Activated naive CD8-positive, alpha-beta T cell treated with anti-CD3 and anti-CD28 coated beads, Interleukin-2, amount 10 ng/mL, durations not matched to agents 7 days and 5 days (primary cell): ENCODE measurements around the gene PLIN1. TPM values are rescaled to one million over a fixed set of nuclear protein-coding genes. Genes with fewer than 3 reads are reported as not detected.

Source experiments
- ATAC-seq: fragments of 150-1000 bp; cut with Tn5 transposase; one replicate; pipeline ENCODE4 v1.10.0; 2021; ENCODE audit warnings: low read depth, moderate library complexity
- POLR2A ChIA-PET: fragments of 350-600 bp; sonication (Branson Sonifier 250); formaldehyde crosslinking; loops from one replicate; lab custom pipeline; 2021; ENCODE audit warnings: antibody characterized with exemption; lab: Charles Lee
- DNase-seq: peaks from one replicate; pipeline ENCODE4 v3.0.0; 2021
- H3K27ac Mint-ChIP-seq: one replicate; pipeline ENCODE4 v1.8.0; 2022; ENCODE audit warnings: mild to moderate bottlenecking, mixed read lengths
- H3K27me3 Mint-ChIP-seq: one replicate; pipeline ENCODE4 v1.8.0; 2022; ENCODE audit warnings: mild to moderate bottlenecking, moderate library complexity, mixed read lengths
- H3K36me3 Mint-ChIP-seq: one replicate; pipeline ENCODE4 v1.8.0; 2021; ENCODE audit warnings: mild to moderate bottlenecking, mixed read lengths
- H3K4me1 Mint-ChIP-seq: one replicate; pipeline ENCODE4 v1.8.0; 2021; ENCODE audit warnings: mixed read lengths
- H3K4me3 Mint-ChIP-seq: one replicate; pipeline ENCODE4 v1.8.0; 2022; ENCODE audit warnings: mild to moderate bottlenecking, moderate library complexity, mixed read lengths
- H3K9me3 Mint-ChIP-seq: one replicate; pipeline ENCODE4 v1.8.0; 2021; ENCODE audit warnings: mixed read lengths
- total RNA-seq, 2 experiments: library from RNA; stranded (reverse); gene quantifications; one replicate each; pipeline ENCODE4 v1.2.3, GENCODE V29; 2021

The PLIN1 gene
- total RNA-seq, 2 experiments from 2014 or later: 0.61 to 0.79 TPM

DNA sequence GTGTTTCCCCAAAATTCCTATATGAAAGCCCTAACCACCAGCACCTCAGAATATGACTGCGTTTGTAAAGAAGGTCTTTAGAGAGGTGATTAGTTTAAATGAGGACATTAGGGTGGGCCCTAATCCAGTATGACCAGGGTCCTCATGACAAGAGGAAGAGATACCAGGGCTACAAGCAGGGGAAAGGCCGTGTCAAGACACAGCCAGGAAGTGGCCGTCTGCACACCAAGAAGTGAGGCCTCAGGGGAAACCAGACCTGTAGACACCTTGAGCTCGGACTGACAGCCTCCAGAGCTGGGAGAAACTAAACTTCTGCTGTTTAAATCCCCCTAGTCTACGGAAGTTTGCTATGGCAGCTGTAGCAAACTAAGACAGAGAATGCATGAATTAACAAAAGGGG is 38.1 kb downstream of the PLIN1 start:
- no peak overlapping the region for H3K27ac Mint-ChIP-seq
- no peaks in the 10 kb centered on the region for H3K36me3 Mint-ChIP-seq
- ATAC-seq: no peak
- H3K9me3 Mint-ChIP-seq: no peaks in the 10 kb centered on the region
- POLR2A ChIA-PET: no interaction called here
- DNase-seq: no peak
- peaks cover 5% of the 10 kb centered on the region for H3K4me1 Mint-ChIP-seq
- no peak overlapping the region for H3K4me3 Mint-ChIP-seq
- no peaks in the 10 kb centered on the region for H3K27me3 Mint-ChIP-seq

DNA sequence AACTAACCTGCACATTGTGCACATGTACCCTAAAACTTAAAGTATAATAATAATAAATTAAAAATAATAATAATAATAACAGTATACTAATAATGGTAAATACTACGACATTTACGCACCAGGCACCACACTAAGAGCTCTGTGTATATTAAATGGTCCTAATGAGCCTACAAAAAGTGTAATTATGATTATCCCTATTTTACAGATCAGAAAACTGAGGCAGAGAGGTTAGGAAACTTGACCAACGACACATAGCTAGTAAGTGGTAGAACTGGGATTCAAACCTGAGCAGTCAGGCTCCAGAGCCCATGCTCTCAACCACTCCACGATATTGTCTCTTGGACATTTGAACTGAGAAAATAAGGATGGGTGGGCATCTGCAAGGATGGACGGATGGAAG is 38.9 kb downstream of the PLIN1 start:
- H3K27ac Mint-ChIP-seq: no peak overlapping the region
- POLR2A ChIA-PET: no interaction called here
- peaks cover 2% of the 10 kb centered on the region for H3K9me3 Mint-ChIP-seq
- ATAC-seq: no peak
- no peaks in the 10 kb centered on the region for H3K27me3 Mint-ChIP-seq
- DNase-seq: no peak
- H3K36me3 Mint-ChIP-seq: peaks cover 2% of the 10 kb centered on the region
- H3K4me3 Mint-ChIP-seq: no peak overlapping the region
- peaks cover 5% of the 10 kb centered on the region for H3K4me1 Mint-ChIP-seq

DNA sequence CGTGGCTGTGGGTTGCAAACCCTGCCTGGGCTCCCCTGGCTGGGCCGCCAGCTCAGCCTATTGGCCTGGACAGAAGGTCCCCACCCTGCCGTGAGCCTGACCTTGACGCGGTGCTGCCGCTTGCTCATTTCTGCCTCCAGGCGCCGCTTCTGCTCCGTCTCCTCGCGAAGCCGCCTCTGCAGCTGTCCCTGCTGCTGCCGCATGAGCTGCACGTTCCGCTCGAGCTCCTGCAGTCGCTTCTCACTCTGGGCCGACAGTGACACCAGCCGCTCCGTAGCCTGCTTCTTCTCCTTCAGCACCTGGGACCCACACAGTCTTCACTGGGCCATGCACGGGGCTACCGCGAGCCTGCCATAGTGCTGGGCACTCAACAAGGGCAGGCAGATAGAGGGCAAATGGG is 45.6 kb downstream of the PLIN1 start:
- ATAC-seq (no peak), DNase-seq (no peak)
- H3K27ac Mint-ChIP-seq: no peak overlapping the region
- H3K4me1 Mint-ChIP-seq: no peaks in the 10 kb centered on the region
- H3K9me3 Mint-ChIP-seq: peaks cover 2% of the 10 kb centered on the region
- no peaks in the 10 kb centered on the region for H3K27me3 Mint-ChIP-seq
- no peak overlapping the region for H3K4me3 Mint-ChIP-seq
- POLR2A ChIA-PET: no interaction called here
- peaks cover 28% of the 10 kb centered on the region for H3K36me3 Mint-ChIP-seq

DNA sequence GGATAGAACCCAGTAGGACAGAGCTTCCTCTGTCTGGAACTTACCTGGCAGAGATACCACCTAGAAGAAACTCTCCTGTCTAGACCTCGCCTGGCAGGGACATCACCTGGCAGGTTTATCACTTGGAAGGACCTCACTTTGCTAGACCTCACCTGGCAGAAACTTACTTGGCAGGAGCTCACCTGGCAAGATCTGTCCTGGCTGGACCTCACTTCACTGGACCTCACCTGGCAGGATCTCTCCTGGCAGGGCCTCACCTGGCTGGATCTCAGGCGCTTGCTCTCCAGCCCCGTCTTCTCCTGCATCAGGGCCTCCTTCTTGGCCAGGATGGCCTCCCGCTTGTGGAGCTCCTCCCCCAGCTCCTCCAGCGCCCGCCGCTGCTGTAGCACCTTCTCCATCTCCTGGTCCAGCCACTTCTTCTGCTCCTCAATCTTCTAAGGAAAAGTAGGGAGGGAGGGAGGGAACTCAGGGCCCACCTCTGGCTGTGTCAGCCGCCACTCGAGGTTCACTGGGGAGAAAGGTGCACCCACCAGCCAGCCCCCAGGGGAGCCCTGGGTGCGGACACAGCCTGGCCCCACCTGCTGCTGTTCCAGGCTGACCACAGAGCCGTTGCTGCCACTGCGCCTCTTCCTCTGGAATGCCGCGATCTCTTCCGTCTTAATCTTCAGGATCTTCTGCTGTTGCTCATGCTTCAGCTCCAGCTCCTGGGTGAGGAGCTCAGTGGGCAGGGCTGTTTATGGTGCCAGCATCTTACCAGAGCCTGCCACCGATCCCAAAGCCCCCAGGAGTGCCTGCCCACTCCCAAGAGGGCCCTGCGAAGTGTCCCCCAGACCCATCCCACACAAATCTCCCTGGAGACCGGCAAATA is 46.4 kb downstream of the PLIN1 start:
- ATAC-seq (no peak), DNase-seq (no peak)
- Mint-ChIP-seq H3K9me3 (peaks cover 2% of the 10 kb centered on the region), H3K4me3 (no peak overlapping the region), H3K4me1 (no peaks in the 10 kb centered on the region), H3K27ac (no peak overlapping the region), H3K36me3 (peaks cover 30% of the 10 kb centered on the region), H3K27me3 (no peaks in the 10 kb centered on the region)
- POLR2A ChIA-PET: no interaction called here

DNA sequence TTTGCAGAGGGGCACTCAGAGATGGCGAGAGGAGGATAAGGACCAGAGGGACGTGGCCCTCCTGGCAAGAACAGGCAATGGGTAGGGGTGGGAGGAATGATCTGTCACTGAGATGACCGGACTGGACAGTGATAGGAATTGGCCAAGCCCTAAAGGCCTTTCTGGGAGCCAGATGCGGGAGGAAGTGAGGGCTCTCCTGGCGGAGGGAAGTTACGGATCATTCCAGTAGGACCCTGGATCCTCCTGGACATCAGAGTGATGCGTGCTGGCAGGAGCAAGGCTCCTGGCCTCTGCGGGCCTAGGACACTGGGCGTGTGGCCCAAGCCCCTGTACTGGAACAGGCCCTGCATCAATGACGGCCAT is 47.3 kb downstream of the PLIN1 start:
- Mint-ChIP-seq H3K4me3 (no peak overlapping the region), H3K9me3 (peaks cover 2% of the 10 kb centered on the region), H3K27ac (no peak overlapping the region), H3K4me1 (no peaks in the 10 kb centered on the region), H3K27me3 (no peaks in the 10 kb centered on the region), H3K36me3 (peaks cover 30% of the 10 kb centered on the region)
- POLR2A ChIA-PET: no interaction called here
- DNase-seq (no peak), ATAC-seq (no peak)

DNA sequence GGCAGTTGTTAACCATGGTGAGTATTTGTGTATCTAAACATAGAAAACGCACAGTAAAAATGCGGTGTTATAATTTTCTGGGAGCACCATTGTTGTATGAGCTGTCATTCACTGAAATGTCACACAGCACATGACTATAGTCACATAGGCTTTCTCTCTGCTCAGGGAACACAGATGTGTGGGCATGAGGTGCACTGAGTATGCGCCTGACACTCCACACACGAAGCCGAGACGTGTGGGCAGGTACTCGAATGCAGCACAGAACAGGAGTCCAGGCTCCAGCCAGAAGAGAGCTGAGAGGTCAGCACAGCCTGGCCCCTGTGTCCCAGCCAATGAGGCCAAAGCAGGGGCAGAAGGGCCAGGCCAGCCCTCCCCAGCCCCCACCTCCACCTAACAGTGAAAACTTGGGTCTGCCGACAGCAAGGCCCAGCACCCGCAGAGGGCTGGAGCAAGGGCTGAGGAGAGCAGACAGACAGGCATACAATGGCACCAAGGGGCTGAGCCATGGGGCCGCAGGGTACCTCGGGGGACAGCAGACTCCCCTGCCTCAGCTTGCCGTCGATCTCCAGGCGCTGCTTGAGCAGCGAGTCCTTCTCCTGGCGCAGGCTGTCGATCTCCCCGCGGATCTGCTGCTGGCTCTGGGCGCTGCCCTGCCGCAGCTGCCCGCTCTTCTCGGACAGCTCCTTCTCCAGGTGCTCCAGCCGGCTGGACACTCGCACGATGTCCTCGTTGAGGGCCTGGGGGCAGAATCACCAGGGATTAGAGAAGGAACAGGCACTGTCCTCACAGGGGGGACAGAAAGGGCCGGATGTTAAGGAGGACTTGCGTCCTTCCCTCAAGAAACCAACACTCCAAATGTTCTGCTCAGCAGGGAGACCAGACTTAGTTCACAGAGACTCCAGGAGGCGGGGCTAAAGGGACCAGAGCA is 47.9 kb downstream of the PLIN1 start:
- Mint-ChIP-seq H3K9me3 (peaks cover 2% of the 10 kb centered on the region), H3K36me3 (peaks cover 35% of the 10 kb centered on the region), H3K27ac (no peak overlapping the region), H3K27me3 (no peaks in the 10 kb centered on the region), H3K4me1 (no peaks in the 10 kb centered on the region), H3K4me3 (no peak overlapping the region)
- POLR2A ChIA-PET: no interaction called here
- DNase-seq (no peak), ATAC-seq (no peak)

DNA sequence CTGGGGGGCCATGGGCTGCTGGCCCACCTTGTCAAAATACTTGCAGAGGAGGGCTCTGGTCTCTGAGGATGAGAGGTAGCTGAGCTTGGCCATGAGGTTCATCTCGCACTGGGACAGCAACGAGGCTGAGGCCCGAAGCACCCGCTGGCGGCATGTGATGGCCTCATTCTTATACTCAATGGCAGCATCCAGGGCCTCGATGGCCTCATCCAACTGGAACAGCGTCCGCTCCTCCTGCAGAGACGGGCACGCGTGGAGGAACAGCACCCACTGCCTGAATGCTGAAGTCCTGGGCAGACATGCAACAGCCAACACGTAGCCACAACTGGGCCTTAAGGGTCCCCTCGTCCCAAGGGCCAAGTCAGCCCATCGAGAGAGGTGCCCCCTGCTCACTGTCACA is 48.9 kb downstream of the PLIN1 start:
- Mint-ChIP-seq H3K36me3 (peaks cover 36% of the 10 kb centered on the region), H3K27me3 (no peaks in the 10 kb centered on the region), H3K27ac (no peak overlapping the region), H3K4me3 (no peak overlapping the region), H3K4me1 (no peaks in the 10 kb centered on the region), H3K9me3 (peaks cover under 1% of the 10 kb centered on the region)
- POLR2A ChIA-PET: no interaction called here
- ATAC-seq (no peak), DNase-seq (no peak)

DNA sequence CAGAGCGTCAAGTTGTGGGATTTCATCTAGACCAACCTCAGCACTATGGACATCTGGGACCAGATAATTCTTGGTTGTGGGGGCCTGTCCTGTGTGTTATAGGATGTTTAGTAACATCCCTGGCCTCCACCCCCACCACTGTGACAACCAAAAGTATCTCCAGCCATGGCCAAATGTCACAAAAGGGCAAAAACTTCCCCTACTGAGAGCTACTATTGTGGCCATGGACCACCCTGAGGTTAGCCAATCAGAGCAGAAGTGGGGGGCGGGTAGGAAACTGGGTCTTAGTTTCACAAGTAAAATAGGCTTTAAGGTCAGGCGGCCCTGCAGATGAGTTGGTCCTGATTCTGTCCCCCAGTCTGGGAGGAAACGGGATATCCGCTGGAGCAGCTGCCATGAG is 49.3 kb downstream of the PLIN1 start:
- no peak overlapping the region for H3K27ac Mint-ChIP-seq
- POLR2A ChIA-PET: no interaction called here
- H3K27me3 Mint-ChIP-seq: no peaks in the 10 kb centered on the region
- H3K4me1 Mint-ChIP-seq: no peaks in the 10 kb centered on the region
- H3K9me3 Mint-ChIP-seq: no peaks in the 10 kb centered on the region
- H3K36me3 Mint-ChIP-seq: peaks cover 38% of the 10 kb centered on the region
- no peak overlapping the region for H3K4me3 Mint-ChIP-seq
- ATAC-seq (no peak), DNase-seq (no peak)

DNA sequence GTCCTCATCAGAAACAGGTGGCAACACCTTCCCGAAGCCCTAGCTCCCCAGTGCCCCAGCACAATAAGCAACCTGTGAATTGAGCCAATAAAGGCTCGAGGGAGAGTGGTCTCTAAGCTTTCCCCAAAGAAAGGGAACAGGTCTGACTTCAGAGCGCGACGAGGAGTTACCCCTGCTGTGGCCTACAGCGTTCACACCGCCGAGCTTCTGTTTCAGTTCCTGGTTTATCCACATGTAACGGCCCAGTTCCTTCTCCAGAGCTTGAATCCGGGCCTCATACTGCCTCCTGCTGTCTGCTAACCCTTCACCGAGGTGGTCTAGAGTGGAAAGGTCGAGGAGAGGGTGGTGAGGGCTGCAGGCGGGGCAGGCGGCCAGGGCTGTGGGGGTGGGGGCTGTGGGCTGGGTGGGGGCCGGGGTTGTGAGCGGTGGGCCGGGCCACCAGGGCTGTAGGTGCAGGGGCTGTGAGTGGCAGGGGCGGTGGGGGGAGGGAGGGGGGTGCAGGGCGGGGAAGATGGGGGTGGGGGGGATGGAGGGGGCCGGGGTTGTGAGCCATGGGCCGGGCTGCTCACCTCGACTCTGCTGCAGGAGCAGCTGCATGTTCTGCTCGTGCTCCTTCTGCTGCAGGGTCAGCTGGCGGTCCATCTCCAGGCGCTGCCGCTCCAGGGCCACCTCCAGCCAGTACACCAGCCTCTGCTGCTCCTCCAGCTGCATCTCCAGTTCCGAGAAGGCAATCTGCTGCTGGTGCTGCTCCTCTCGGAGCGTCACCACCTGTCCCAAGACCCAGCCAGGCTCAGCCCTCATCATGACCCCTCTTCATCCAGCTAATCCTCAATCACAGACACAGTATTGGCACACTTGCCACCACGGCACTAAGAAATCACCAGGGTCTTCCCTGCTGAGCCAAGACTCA is 50.1 kb downstream of the PLIN1 start:
- no peak for DNase-seq
- H3K9me3 Mint-ChIP-seq: no peaks in the 10 kb centered on the region
- no peak for ATAC-seq
- H3K4me1 Mint-ChIP-seq: no peaks in the 10 kb centered on the region
- no peak overlapping the region for H3K4me3 Mint-ChIP-seq
- no peak overlapping the region for H3K27ac Mint-ChIP-seq
- H3K36me3 Mint-ChIP-seq: peaks cover 46% of the 10 kb centered on the region
- no peaks in the 10 kb centered on the region for H3K27me3 Mint-ChIP-seq
- POLR2A ChIA-PET: no interaction called here

DNA sequence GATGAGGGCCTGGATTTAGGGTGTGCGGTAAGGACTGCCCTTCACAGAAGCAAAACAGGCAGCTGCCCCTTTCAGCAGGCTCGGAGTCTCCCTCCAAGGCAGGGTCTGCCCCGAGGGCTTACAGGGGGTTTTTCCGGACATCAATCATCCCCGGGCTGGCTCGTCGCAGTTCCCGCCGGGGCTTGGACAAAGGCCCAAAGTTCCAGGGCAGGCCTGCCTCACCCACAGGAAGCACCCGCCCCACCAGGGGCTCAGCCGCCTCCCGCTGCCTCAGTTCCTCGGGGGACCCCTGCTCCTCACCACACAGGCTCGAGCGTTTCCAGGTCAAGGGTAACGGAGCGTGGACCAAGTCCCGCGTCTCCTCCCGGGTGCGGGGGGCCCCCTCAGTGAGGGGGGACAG is 50.9 kb downstream of the PLIN1 start:
- DNase-seq (no peak), ATAC-seq (no peak)
- no peaks in the 10 kb centered on the region for H3K4me1 Mint-ChIP-seq
- no peaks in the 10 kb centered on the region for H3K9me3 Mint-ChIP-seq
- no peak overlapping the region for H3K27ac Mint-ChIP-seq
- no peak overlapping the region for H3K4me3 Mint-ChIP-seq
- no peaks in the 10 kb centered on the region for H3K27me3 Mint-ChIP-seq
- H3K36me3 Mint-ChIP-seq: peaks cover 49% of the 10 kb centered on the region
- POLR2A ChIA-PET: no interaction called here

DNA sequence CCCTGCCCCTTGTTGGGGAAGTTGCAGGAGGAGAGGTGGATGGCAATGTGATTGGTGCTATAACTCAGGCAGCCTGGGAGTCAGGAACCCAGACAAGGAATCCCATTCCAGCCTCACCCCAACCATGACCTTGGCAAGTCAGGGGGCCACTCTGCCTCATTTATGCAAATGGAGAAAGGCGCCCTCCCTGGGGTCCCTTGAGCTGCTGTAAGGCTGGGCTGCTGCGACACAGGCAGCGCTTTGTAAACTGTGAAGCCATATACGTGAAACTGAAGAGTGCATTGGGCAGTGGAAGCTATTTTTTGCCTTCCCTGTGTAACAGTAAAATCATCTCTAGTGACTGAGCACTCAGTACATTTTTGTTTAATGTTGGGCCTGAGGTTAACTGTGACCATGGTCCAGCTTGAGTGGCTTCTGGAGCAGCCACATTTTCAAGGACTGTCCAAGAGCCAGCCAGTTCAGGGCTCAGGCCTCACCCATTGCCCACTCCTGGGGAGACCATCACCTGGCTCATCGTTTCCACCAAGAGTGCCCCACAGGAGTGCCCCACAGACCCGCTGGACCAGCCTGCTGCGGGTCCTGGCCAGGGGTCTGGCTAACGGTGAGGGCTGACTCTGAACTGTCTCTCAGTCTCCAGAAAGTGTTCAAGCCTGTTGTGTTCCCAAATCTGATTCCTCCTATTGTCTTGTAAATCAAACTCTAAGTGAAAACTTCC is 51.8 kb downstream of the PLIN1 start:
- Mint-ChIP-seq H3K4me1 (no peaks in the 10 kb centered on the region), H3K36me3 (peaks cover 52% of the 10 kb centered on the region), H3K4me3 (no peak overlapping the region), H3K9me3 (no peaks in the 10 kb centered on the region), H3K27me3 (no peaks in the 10 kb centered on the region), H3K27ac (no peak overlapping the region)
- POLR2A ChIA-PET: no interaction called here
- DNase-seq (no peak), ATAC-seq (no peak)

DNA sequence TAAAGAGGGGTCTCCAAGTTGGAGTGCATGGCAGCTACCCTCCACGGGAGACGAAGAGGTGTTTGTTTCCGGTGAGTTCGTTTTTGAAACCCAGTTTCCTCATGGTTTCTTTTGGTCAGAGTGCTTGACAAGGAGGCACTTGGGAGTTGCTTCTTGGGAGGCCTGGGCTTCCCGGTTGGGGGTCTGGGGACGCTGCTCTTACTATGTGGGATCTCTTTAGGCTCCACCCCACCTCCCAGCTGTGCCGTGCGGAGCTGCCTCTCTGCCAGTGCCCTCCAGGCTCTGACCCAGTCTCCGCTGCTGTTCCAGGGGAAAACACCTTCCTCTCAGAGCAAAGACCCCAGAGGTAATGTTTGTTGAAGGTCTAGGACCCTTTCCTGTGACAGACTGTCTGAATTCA is 53.5 kb downstream of the PLIN1 start:
- ATAC-seq (no peak), DNase-seq (no peak)
- H3K4me3 Mint-ChIP-seq: no peak overlapping the region
- H3K36me3 Mint-ChIP-seq: peaks cover 49% of the 10 kb centered on the region
- H3K9me3 Mint-ChIP-seq: no peaks in the 10 kb centered on the region
- H3K4me1 Mint-ChIP-seq: no peaks in the 10 kb centered on the region
- no peaks in the 10 kb centered on the region for H3K27me3 Mint-ChIP-seq
- POLR2A ChIA-PET: no interaction called here
- H3K27ac Mint-ChIP-seq: no peak overlapping the region

DNA sequence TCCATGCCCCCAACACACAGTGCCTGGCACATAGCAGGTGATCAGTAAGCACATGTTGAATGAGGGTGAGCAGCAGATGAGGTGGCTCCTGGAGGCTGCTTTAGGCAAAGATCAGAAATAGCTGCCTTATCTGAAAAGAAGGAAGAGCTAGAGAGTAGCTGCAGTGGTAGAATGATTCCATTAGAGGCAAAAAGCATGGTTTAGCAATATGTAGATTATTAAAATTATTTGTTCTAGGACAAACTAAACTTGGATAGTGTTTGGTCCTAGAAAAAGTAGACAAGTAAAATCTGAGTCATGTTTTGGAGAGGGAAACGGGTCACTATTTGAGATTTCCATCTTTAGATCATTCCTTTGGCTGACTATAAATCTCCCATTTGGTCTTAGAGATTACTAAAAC is 56.0 kb downstream of the PLIN1 start:
- no peak for DNase-seq
- Mint-ChIP-seq H3K27ac (no peak overlapping the region), H3K9me3 (no peaks in the 10 kb centered on the region), H3K4me1 (no peaks in the 10 kb centered on the region), H3K4me3 (no peak overlapping the region), H3K36me3 (peaks cover 43% of the 10 kb centered on the region), H3K27me3 (no peaks in the 10 kb centered on the region)
- no peak for ATAC-seq
- POLR2A ChIA-PET: no interaction called here
